RWPE2 (cell line): ENCODE results near the gene AOPEP.

ENCODE experiments used
- ATAC-seq: fragments of 200-7000 bp; cut with Tn5 transposase; 3 replicates; pipeline ENCODE4 v1.9.1; 2021; ENCODE audit warnings: low read depth
- DNase-seq: peaks from one replicate; pipeline ENCODE4 v3.0.0-alpha.2; 2020; ENCODE audit warnings: low spot score
- H3K27ac ChIP-seq: fragments of 450-650 bp; 2 replicates; pipeline ENCODE4 v1.5.1; 2017; ENCODE audit warnings: mild to moderate bottlenecking; ENCODE audit not compliant: poor library complexity, severe bottlenecking
- H3K27me3 ChIP-seq: fragments of 250-450 bp; sonication (Bioruptor Pico); 2 replicates; pipeline ENCODE4 v1.5.1; 2021; ENCODE audit warnings: mild to moderate bottlenecking, moderate library complexity; ENCODE audit not compliant: insufficient read depth, poor library complexity, severe bottlenecking
- H3K36me3 ChIP-seq: fragments of 250-450 bp; sonication (Bioruptor Pico); 2 replicates; pipeline ENCODE4 v1.5.1; 2020; ENCODE audit warnings: low read depth, mild to moderate bottlenecking, moderate library complexity
- H3K4me1 ChIP-seq: fragments of 250-450 bp; sonication (Bioruptor Pico); 2 replicates; pipeline ENCODE4 v1.5.1; 2021; ENCODE audit warnings: mild to moderate bottlenecking, moderate library complexity; ENCODE audit not compliant: insufficient read depth, poor library complexity, severe bottlenecking
- H3K4me3 ChIP-seq: fragments of 250-450 bp; sonication (Bioruptor Pico); 2 replicates; pipeline ENCODE4 v1.5.1; 2021; ENCODE audit warnings: mild to moderate bottlenecking, moderate library complexity; ENCODE audit not compliant: severe bottlenecking
- H3K9me3 ChIP-seq: fragments of 250-450 bp; sonication (Bioruptor Pico); 2 replicates; pipeline ENCODE4 v1.5.1; 2021; ENCODE audit warnings: mild to moderate bottlenecking, moderate library complexity; ENCODE audit not compliant: severe bottlenecking
- CTCF ChIP-seq: fragments of 450-650 bp; IDR thresholded peaks from one replicate; pipeline ENCODE4 v1.5.1; 2017; ENCODE audit warnings: mild to moderate bottlenecking, moderate library complexity; ENCODE audit not compliant: poor library complexity, severe bottlenecking

AOPEP gene

DNA sequence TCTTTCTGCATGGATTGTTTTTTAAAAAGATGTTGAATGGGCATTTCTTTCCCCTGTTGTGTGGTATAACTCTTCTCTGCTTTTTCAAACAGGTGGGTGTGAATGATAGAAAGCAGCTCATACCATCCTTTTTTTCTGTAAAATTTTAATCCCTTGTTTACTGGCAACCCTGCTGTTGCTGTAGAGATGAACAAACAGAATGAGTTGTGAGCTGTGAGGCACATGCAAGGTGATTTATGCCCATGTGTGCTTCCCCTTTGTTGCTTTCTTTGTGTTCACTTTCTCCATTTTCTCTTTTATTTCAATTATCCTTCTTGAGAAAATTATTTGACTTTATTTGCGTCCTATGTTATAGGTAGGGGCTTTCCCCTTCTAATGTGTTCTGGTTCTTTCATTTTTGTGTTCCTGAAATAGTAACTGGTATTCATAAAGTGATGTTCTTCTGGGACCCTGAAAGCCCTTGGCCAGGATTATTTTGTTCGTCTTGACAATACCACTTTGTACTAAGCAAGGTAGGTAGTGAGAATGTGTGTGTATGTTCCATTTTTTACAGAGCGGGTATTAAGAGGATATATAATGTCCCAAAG is 79.9 kb downstream of the AOPEP start:
- Histone ChIP-seq H3K27ac (peak overlapping the region; percentile 91), H3K4me1 (peaks cover 42% of the 10 kb centered on the region), H3K36me3 (no peaks in the 10 kb centered on the region; the same call in 1 of the 2 replicates), H3K9me3 (no peaks in the 10 kb centered on the region), H3K27me3 (no peaks in the 10 kb centered on the region), H3K4me3 (no peak overlapping the region)
- TF ChIP-seq CTCF: no peak
- DNase-seq (no peak), ATAC-seq (no peak)

DNA sequence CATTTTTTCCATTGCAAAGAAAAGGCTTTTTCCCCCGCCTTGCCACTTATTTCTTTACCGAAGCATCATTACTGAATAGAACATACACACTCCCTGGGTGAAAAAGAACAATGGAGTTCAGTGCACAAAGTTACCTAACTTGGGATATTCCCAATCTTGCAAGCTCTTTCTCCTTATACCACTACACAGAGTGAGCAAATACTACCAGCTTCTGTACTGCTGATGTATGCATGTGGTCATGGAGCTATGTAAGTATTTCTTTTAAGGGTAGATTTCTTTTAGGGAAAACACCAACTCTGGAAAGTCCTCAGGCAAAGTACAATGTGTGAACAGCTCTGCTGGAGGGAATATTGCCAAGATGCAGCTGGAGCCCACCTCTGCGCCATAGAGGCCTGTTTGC is 81.1 kb downstream of the AOPEP start:
- TF ChIP-seq CTCF: no peak
- DNase-seq (no peak), ATAC-seq (no peak)
- no peak overlapping the region for H3K27ac ChIP-seq
- no peaks in the 10 kb centered on the region for H3K36me3 ChIP-seq
- H3K9me3 ChIP-seq: no peaks in the 10 kb centered on the region
- H3K4me1 ChIP-seq: peaks cover 37% of the 10 kb centered on the region
- H3K4me3 ChIP-seq: no peak overlapping the region
- no peaks in the 10 kb centered on the region for H3K27me3 ChIP-seq

DNA sequence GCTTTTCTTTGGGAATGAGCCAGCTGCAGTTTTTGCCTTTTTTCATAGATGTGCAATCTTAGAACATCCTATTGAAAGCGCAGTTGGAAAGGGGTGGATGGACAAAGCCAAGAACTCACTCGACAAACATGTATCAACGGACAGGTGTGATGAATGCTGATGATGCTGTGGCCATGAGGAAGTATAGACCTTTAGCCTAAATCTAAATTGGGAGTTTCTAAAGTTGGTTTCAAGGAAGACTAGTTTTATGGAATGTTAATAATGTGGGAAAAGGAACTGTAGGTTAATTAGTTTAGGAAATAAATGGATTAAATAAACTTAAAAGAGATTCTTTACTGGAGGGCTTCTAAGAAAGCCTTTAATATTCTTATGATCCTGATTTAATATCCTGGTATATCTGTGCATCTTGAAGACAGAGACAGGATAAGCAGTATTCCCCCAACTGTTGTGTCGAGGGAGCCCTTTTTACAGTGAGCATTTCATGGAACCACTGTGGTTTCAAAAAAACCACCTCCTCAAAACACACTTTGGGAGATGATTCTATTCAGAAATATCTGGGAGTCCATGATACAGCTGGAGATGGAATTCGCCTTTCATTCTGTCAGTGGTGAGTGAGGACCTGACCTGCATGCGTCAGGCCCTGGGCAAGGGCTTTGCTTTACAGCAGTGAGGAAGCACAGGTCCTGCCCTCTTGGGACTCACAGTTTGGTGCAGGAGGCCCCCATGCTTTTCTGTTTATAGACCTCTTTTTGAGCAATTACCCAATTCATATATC is 82.6 kb downstream of the AOPEP start:
- DNase-seq (no peak), ATAC-seq (no peak)
- Histone ChIP-seq H3K27me3 (no peaks in the 10 kb centered on the region), H3K27ac (no peak overlapping the region), H3K9me3 (no peaks in the 10 kb centered on the region), H3K4me1 (peaks cover 28% of the 10 kb centered on the region), H3K36me3 (no peaks in the 10 kb centered on the region), H3K4me3 (no peak overlapping the region)
- no peak for TF ChIP-seq CTCF

GRCh38 chr9:94809778-94810177 is 83.3 kb downstream of the AOPEP start:
- no peaks in the 10 kb centered on the region for H3K9me3 ChIP-seq
- ATAC-seq (no peak), DNase-seq (no peak)
- no peak overlapping the region for H3K4me3 ChIP-seq
- peaks cover 23% of the 10 kb centered on the region for H3K4me1 ChIP-seq
- no peak overlapping the region for H3K27ac ChIP-seq
- H3K36me3 ChIP-seq: no peaks in the 10 kb centered on the region
- TF ChIP-seq CTCF: no peak
- H3K27me3 ChIP-seq: no peaks in the 10 kb centered on the region

DNA sequence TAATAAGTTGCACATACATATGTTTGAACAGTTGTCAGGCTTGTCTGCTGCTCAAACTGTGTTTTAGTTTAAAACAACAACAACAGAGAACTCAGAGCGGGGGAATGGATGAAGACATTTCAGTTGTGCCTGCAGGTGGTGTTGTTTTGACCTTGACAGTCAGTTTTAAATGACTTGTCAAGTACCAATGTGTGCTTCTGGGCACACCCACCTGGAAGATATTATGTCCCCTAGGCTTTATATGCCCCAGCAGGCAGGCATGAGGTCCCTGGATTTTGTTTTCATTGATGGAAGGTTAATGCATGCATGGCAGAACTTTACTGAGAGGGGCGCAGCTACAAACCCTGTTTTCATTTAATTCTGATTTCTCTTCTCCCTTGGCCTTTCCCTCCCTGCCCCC is 84.6 kb downstream of the AOPEP start:
- Histone ChIP-seq H3K27me3 (no peaks in the 10 kb centered on the region), H3K27ac (no peak overlapping the region), H3K4me1 (peaks cover 13% of the 10 kb centered on the region), H3K9me3 (no peaks in the 10 kb centered on the region), H3K4me3 (no peak overlapping the region), H3K36me3 (no peaks in the 10 kb centered on the region)
- no peak for TF ChIP-seq CTCF
- DNase-seq (no peak), ATAC-seq (no peak)
